ENCODE data around the gene TSHZ2. TPM values are rescaled to one million over a fixed set of nuclear protein-coding genes. Genes with fewer than 3 reads are reported as not detected.

Gene TSHZ2
- total and polyA plus RNA-seq, 9 of the 15 experiments (the other 6 are each of a cell fraction or from before 2014, with no cell fraction given) = 0.03 to 0.20 (median 0.05) TPM; not detected in 4

DNA sequence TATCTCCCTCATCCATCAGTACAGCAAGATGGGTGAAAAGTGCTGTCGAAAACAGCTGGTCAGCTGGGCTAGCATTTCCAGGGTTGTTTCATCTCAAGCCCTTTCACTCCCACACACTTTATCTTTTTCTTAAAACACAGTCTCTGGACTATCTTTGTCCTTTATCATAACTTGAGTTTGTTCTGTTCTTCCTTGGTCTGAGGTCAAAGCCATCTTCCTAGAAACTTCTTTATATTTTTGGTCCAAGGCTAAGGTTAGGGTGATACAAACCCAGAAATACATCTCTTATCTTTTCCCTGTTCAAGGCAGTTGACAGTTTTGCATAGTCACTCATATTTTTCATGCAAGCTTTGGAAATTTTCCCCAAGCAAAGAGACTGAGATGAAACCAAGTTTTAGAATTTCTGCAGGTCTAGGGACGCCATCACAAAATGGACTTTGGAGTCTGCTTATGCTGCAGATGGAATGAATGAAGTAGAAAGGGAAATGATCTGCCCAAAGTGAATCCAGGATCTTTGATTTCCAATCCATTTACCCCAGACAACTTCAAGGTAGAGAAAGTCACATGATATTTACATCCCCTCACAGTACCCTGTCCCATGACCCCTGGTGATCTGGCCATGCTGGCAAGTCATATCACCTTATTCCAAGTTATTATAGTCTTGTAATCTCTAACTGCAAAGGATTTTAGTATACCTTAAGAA is 324.4 kb downstream of the TSHZ2 start (continued):
- peak; percentile 25; the same call in 1 of the 2 replicates for TF ChIP-seq GABPA (tag; conservative IDR thresholded peaks at IDR 0.05; ENCODE audit: low read depth)
- TF ChIP-seq, protein P1, sequence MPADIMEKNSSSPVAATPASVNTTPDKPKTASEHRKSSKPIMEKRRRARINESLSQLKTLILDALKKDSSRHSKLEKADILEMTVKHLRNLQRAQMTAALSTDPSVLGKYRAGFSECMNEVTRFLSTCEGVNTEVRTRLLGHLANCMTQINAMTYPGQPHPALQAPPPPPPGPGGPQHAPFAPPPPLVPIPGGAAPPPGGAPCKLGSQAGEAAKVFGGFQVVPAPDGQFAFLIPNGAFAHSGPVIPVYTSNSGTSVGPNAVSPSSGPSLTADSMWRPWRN (IDR thresholded peaks at IDR 0.05; ENCODE audit: low read depth) = peak; percentile 83
- TF ChIP-seq BACH1 (tag; IDR thresholded peaks at IDR 0.05) = peak; percentile 39; the same call in 1 of the 2 replicates
- peak; percentile 80 for TF ChIP-seq TEAD4 (IDR thresholded peaks at IDR 0.05; ENCODE audit: low read length)
- TF ChIP-seq TEAD4 (CRISPR knock-in tag; IDR thresholded peaks at IDR 0.05; ENCODE audit: borderline replicate concordance) = no peak
- TF ChIP-seq, protein P2, sequence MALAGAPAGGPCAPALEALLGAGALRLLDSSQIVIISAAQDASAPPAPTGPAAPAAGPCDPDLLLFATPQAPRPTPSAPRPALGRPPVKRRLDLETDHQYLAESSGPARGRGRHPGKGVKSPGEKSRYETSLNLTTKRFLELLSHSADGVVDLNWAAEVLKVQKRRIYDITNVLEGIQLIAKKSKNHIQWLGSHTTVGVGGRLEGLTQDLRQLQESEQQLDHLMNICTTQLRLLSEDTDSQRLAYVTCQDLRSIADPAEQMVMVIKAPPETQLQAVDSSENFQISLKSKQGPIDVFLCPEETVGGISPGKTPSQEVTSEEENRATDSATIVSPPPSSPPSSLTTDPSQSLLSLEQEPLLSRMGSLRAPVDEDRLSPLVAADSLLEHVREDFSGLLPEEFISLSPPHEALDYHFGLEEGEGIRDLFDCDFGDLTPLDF (CRISPR knock-in tag; IDR thresholded peaks at IDR 0.05) = no peak
- no peak for TF ChIP-seq ZNF76 (CRISPR knock-in tag; IDR thresholded peaks at IDR 0.05; ENCODE audit: borderline replicate concordance)
- TF ChIP-seq EP400 (IDR thresholded peaks at IDR 0.05) = peak; percentile 30; the same call in 1 of the 2 replicates
- 0 out of 2 replicates have a peak, but pooled peaks have one; percentile 29 for TF ChIP-seq NFE2L1 (tag; IDR thresholded peaks at IDR 0.05; ENCODE audit: borderline replicate concordance, low read depth)
- TF ChIP-seq CHD4 (IDR thresholded peaks at IDR 0.05; ENCODE audit: insufficient read depth, insufficient replicate concordance, low read depth, low read length, poor library complexity, severe bottlenecking) = no peak
- TF ChIP-seq, protein P3, sequence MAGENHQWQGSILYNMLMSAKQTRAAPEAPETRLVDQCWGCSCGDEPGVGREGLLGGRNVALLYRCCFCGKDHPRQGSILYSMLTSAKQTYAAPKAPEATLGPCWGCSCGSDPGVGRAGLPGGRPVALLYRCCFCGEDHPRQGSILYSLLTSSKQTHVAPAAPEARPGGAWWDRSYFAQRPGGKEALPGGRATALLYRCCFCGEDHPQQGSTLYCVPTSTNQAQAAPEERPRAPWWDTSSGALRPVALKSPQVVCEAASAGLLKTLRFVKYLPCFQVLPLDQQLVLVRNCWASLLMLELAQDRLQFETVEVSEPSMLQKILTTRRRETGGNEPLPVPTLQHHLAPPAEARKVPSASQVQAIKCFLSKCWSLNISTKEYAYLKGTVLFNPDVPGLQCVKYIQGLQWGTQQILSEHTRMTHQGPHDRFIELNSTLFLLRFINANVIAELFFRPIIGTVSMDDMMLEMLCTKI (IDR thresholded peaks at IDR 0.05; ENCODE audit: partially characterized antibody) = no peak
- TF ChIP-seq, protein P4, sequence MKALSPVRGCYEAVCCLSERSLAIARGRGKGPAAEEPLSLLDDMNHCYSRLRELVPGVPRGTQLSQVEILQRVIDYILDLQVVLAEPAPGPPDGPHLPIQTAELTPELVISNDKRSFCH (CRISPR knock-in tag; IDR thresholded peaks at IDR 0.05) = no peak
- TF ChIP-seq, protein P4 (tag; IDR thresholded peaks at IDR 0.05) = 0 out of 2 replicates have a peak, but pooled peaks have one; percentile 30
- TF ChIP-seq ESRRB (CRISPR knock-in tag; IDR thresholded peaks at IDR 0.05; ENCODE audit: borderline replicate concordance) = no peak
- no peak for TF ChIP-seq ZNF830 (CRISPR knock-in tag; IDR thresholded peaks at IDR 0.05)
- no peak for TF ChIP-seq GABPB2 (CRISPR knock-in tag; conservative IDR thresholded peaks at IDR 0.05)
